ENCODE results near the gene SLAMF8. TPM values are rescaled to one million over a fixed set of nuclear protein-coding genes. Genes with fewer than 3 reads are reported as not detected.
A peak's percentile ranks its signal among the peaks of the same experiment; 100 is the strongest.

SLAMF8 gene
- total and polyA plus RNA-seq, 4 donors, result 5.2 to 67.0 (median 28.4) TPM

- 68 to 86% methylated on average over 4 of the region's 4 CpGs for WGBS, 2 donors
These were observed 56.5 kb downstream of the SLAMF8 start for GRCh38 chr1:159883134-159883533.

GRCh38 chr1:159884296-159884695, 57.6 kb downstream of the SLAMF8 start:
- WGBS, 2 donors, result 82 to 90% methylated on average over 8 of the region's 8 CpGs
- no peak for TF ChIP-seq CTCF (IDR thresholded peaks at IDR 0.05; ENCODE audit: control extremely low read depth, extremely low read depth)
- Histone ChIP-seq H3K36me3 (ENCODE audit: control insufficient read depth in 4 of 4, insufficient read depth in 4 of 4, low read length in 4 of 4) (no peaks in the 10 kb centered on the region), H3K4me1 (ENCODE audit: control insufficient read depth in 5 of 5, insufficient read depth in 5 of 5, low read length in 5 of 5) (peaks cover 0 to 6% (median 4%) of the 10 kb centered on the region in 5 donors), H3K27me3 (ENCODE audit: control insufficient read depth in 3 of 3, insufficient read depth in 3 of 3, low read length in 2 of 3) (no peaks in the 10 kb centered on the region), H3K9ac (ENCODE audit: insufficient read depth in 1 of 2, low read length in 2 of 2) (no peak overlapping the region), H3K4me3 (no peak overlapping the region), H3K9me3 (ENCODE audit: control insufficient read depth in 4 of 4, insufficient read depth in 3 of 4, low read length in 3 of 4) (no peaks in the 10 kb centered on the region), H3K27ac (ENCODE audit: low read depth in 1 of 2, low read length in 1 of 2) (no peak overlapping the region)
- no peak for DNase-seq
- ATAC-seq (ENCODE audit: insufficient read depth, low FRiP score), result no peak

More at GRCh38 chr1:159883134-159883533, 56.5 kb downstream of the SLAMF8 start:
- TF ChIP-seq CTCF (IDR thresholded peaks at IDR 0.05; ENCODE audit: control extremely low read depth, extremely low read depth), result no peak
- peaks cover 0 to 6% (median 4%) of the 10 kb centered on the region in 5 donors for H3K4me1 ChIP-seq (ENCODE audit: control insufficient read depth in 5 of 5, insufficient read depth in 5 of 5, low read length in 5 of 5)
- no peak overlapping the region for H3K4me3 ChIP-seq
- H3K27ac ChIP-seq (ENCODE audit: low read depth in 1 of 2, low read length in 1 of 2), result no peak overlapping the region
- ATAC-seq (ENCODE audit: insufficient read depth, low FRiP score) (no peak), DNase-seq (no peak)
- H3K27me3 ChIP-seq (ENCODE audit: control insufficient read depth in 3 of 3, insufficient read depth in 3 of 3, low read length in 2 of 3), result no peaks in the 10 kb centered on the region
- H3K36me3 ChIP-seq (ENCODE audit: control insufficient read depth in 4 of 4, insufficient read depth in 4 of 4, low read length in 4 of 4), result no peaks in the 10 kb centered on the region
- peaks cover 0 to 2% (median 0%) of the 10 kb centered on the region in 4 donors for H3K9me3 ChIP-seq (ENCODE audit: control insufficient read depth in 4 of 4, insufficient read depth in 3 of 4, low read length in 3 of 4)
- H3K9ac ChIP-seq (ENCODE audit: insufficient read depth in 1 of 2, low read length in 2 of 2), result no peak overlapping the region

Small RNAs within 50 kb of the gene (small RNA-seq; reads per million reads assigned to genes)
- gene RF00570 (ENCODE audit: low replicate concordance), result 3.1 reads per million, percentile 93 among the genes with 10 or more reads in this experiment

Other genes starting within 250 kb of the SLAMF8 start
- gene APCS, start 239.0 kb upstream of the SLAMF8 start, total RNA-seq, result under 1 TPM in 1 of 2 donors, not detected in 1; 0.46 TPM
- not detected for gene APCS, start 239.0 kb upstream of the SLAMF8 start, polyA plus RNA-seq
- gene CRP, start 112.3 kb upstream of the SLAMF8 start, total RNA-seq, result under 1 TPM in 1 of 2 donors, not detected in 1; 0.71 TPM
- under 1 TPM; 0.10 to 0.18 TPM for gene CRP, start 112.3 kb upstream of the SLAMF8 start, polyA plus RNA-seq
- 10 to 100 TPM; 25.8 to 74.9 TPM for gene DUSP23, start 45.9 kb upstream of the SLAMF8 start, total RNA-seq
- gene DUSP23, start 45.9 kb upstream of the SLAMF8 start, polyA plus RNA-seq, result 100 to 1,000 TPM; 145 to 244 TPM
- gene FCRL6, start 24.5 kb upstream of the SLAMF8 start, total RNA-seq, result under 1 TPM; 0.64 to 0.77 TPM
- under 1 TPM; 0.55 to 0.82 TPM for gene FCRL6, start 24.5 kb upstream of the SLAMF8 start, polyA plus RNA-seq
- gene VSIG8, start 35.8 kb downstream of the SLAMF8 start, total RNA-seq, result under 1 TPM; 0.23 to 0.46 TPM
- under 1 TPM; 0.13 to 0.22 TPM for gene VSIG8, start 35.8 kb downstream of the SLAMF8 start, polyA plus RNA-seq
- gene CFAP45, start 73.3 kb downstream of the SLAMF8 start, total RNA-seq, result 10 to 100 TPM; 13.6 to 29.5 TPM
- 10 to 100 TPM in 1 of 2 donors, 1 to 10 TPM in 1; 9.4 to 12.5 TPM for gene CFAP45, start 73.3 kb downstream of the SLAMF8 start, polyA plus RNA-seq
- 100 to 1,000 TPM; 483 to 738 TPM for gene TAGLN2, start 98.6 kb downstream of the SLAMF8 start, total RNA-seq
- gene TAGLN2, start 98.6 kb downstream of the SLAMF8 start, polyA plus RNA-seq, result 100 to 1,000 TPM; 760 to 788 TPM
- 1 to 10 TPM; 1.8 to 4.9 TPM for gene IGSF9, start 118.7 kb downstream of the SLAMF8 start, total RNA-seq
- gene IGSF9, start 118.7 kb downstream of the SLAMF8 start, polyA plus RNA-seq, result 1 to 10 TPM; 1.4 to 2.2 TPM
- under 1 TPM; 0.43 to 0.74 TPM for gene SLAMF9, start 127.4 kb downstream of the SLAMF8 start, total RNA-seq
- gene SLAMF9, start 127.4 kb downstream of the SLAMF8 start, polyA plus RNA-seq, result under 1 TPM; 0.37 to 0.38 TPM
- 1 to 10 TPM; 7.5 to 9.1 TPM for gene PIGM, start 205.1 kb downstream of the SLAMF8 start, total RNA-seq
- 1 to 10 TPM; 3.7 to 3.9 TPM for gene PIGM, start 205.1 kb downstream of the SLAMF8 start, polyA plus RNA-seq
- under 1 TPM; 0.09 to 0.37 TPM for gene KCNJ10, start 243.3 kb downstream of the SLAMF8 start, total RNA-seq
- under 1 TPM; 0.02 to 0.10 TPM for gene KCNJ10, start 243.3 kb downstream of the SLAMF8 start, polyA plus RNA-seq